ENCODE results near the gene TRPC4.

DNA sequence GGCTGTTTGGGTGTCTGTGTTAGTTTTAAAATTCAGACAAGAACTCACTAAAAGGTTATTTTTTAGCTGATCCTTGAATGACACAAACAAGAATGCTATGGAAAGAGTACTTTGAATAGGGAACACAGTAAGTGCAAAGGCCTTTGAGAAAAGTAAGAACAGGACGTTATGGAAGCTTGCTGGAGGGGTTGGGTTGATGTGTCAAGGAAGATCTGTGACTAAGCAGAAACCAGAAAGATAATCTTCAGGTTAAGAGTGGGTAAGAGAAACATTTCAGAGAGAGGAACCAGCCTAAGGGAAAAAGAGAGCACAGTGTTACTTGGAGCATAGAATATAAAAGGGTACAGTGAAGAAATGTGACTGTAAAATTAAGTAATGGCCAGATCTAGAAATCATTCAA, 41.2 kb upstream of the TRPC4 start:
- TF ChIP-seq, protein P1, sequence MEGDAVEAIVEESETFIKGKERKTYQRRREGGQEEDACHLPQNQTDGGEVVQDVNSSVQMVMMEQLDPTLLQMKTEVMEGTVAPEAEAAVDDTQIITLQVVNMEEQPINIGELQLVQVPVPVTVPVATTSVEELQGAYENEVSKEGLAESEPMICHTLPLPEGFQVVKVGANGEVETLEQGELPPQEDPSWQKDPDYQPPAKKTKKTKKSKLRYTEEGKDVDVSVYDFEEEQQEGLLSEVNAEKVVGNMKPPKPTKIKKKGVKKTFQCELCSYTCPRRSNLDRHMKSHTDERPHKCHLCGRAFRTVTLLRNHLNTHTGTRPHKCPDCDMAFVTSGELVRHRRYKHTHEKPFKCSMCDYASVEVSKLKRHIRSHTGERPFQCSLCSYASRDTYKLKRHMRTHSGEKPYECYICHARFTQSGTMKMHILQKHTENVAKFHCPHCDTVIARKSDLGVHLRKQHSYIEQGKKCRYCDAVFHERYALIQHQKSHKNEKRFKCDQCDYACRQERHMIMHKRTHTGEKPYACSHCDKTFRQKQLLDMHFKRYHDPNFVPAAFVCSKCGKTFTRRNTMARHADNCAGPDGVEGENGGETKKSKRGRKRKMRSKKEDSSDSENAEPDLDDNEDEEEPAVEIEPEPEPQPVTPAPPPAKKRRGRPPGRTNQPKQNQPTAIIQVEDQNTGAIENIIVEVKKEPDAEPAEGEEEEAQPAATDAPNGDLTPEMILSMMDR (IDR thresholded peaks at IDR 0.05) = no peak
- no peak for TF ChIP-seq POLR2AphosphoS5 (IDR thresholded peaks at IDR 0.05)
- TF ChIP-seq POLR2A (IDR thresholded peaks at IDR 0.05) = no peak
